A549 (cell line): ENCODE results near the gene ADGRL3. TPM values are rescaled to one million over a fixed set of nuclear protein-coding genes. Genes with fewer than 3 reads are reported as not detected.

ENCODE experiments used
- ATAC-seq, 2 experiments: fragments of 200-7000 bp in 1 of 2; fragments of >200 bp in 1 of 2; cut with Nextera tagmentation in 1 of 2; cut with Tn5 transposase in 1 of 2; 3 replicates each; pipeline versions ENCODE4 v1.8.0 to v1.9.1; 2018 to 2020; ENCODE audit warnings: mild to moderate bottlenecking in 1 of 2, moderate library complexity in 1 of 2
- CTCF ChIA-PET: fragments of 300-600 bp; sonication (Branson Sonifier 250); formaldehyde crosslinking; extraction: SDS; loops from one replicate; lab custom pipeline; 2021; ENCODE audit warnings: antibody characterized with exemption, inconsistent platforms; lab: Yijun Ruan, JAX
- POLR2A ChIA-PET: fragments of 350-600 bp; formaldehyde crosslinking; extraction: SDS; loops from one replicate; lab custom pipeline; 2021; ENCODE audit warnings: antibody characterized with exemption, inconsistent platforms; lab: Yijun Ruan, JAX
- DNase-seq, 2 experiments: peaks; one replicate each; pipeline versions ENCODE4 v3.0.0 to v3.0.0-alpha.2; 2011 to 2016; ENCODE audit warnings: low read depth in 1 of 2, low spot score in 1 of 2
- FAIRE-seq: peaks from 2 replicates; lab custom pipeline; 2011; peaks lifted over from hg19 to GRCh38; lab: Jason Lieb, UNC
- H3K27ac ChIP-seq, 2 experiments: fragments of >200 bp; sonication (Bioruptor Twin); formaldehyde crosslinking; 3 replicates each; pipeline ENCODE4 v1.5.1; 2016 to 2017
- H3K4me1 ChIP-seq: fragments of >200 bp; sonication (Bioruptor Twin); formaldehyde crosslinking; 3 replicates; pipeline ENCODE4 v1.6.1; 2016
- H3K4me2 ChIP-seq: fragments of >200 bp; sonication (Bioruptor Twin); formaldehyde crosslinking; 3 replicates; pipeline ENCODE4 v1.6.1; 2016
- H3K4me3 ChIP-seq: fragments of >200 bp; sonication (Bioruptor Twin); formaldehyde crosslinking; 3 replicates; pipeline ENCODE4 v1.5.1; 2016
- H3K9me3 ChIP-seq: fragments of >200 bp; sonication (Bioruptor Twin); formaldehyde crosslinking; 3 replicates; pipeline ENCODE4 v1.6.1; 2016
- CBX2 ChIP-seq: fragments of 200-600 bp; sonication (generic); IDR thresholded peaks from 2 replicates; pipeline ENCODE4 v1.6.1; 2016; ENCODE audit warnings: low read depth, mild to moderate bottlenecking, borderline replicate concordance
- ELK1 ChIP-seq: fragments of 150-350 bp; IDR thresholded peaks from 2 replicates; pipeline ENCODE4 v1.6.1; 2014; ENCODE audit warnings: low read depth, mild to moderate bottlenecking, low read length
- ESRRA ChIP-seq: fragments of 150-350 bp; IDR thresholded peaks from 2 replicates; pipeline ENCODE4 v1.6.1; 2014; ENCODE audit warnings: mild to moderate bottlenecking, low read length, borderline replicate concordance
- FOSB ChIP-seq: fragments of 250-450 bp; sonication (Bioruptor Pico); IDR thresholded peaks from 2 replicates; pipeline ENCODE4 v1.5.0; 2020; ENCODE audit warnings: mild to moderate bottlenecking, moderate library complexity
- FOSL2 ChIP-seq, 2 experiments: fragments of 450-650 bp in 1 of 2; fragments of >200 bp in 1 of 2; sonication (Bioruptor Twin) in 1 of 2; formaldehyde crosslinking; IDR thresholded peaks; 2 replicates each; pipeline versions ENCODE4 v1.5.0 to v1.6.1; 2016 to 2020; ENCODE audit warnings: mild to moderate bottlenecking in 1 of 2, moderate library complexity in 1 of 2
- GATA3 ChIP-seq: IDR thresholded peaks from 2 replicates; pipeline ENCODE4 v1.6.1; 2012; ENCODE audit warnings: borderline replicate concordance
- HDAC2 ChIP-seq: fragments of 200-600 bp; sonication (generic); IDR thresholded peaks from 2 replicates; pipeline ENCODE4 v1.6.1; 2016
- HES2 ChIP-seq: fragments of >200 bp; sonication (Bioruptor Twin); formaldehyde crosslinking; IDR thresholded peaks from 2 replicates; pipeline ENCODE4 v1.6.1; 2016
- HOXA7 ChIP-seq: fragments of 250-450 bp; sonication (Bioruptor Pico); IDR thresholded peaks from 2 replicates; pipeline ENCODE4 v1.5.0; 2020; ENCODE audit warnings: mild to moderate bottlenecking, moderate library complexity
- HOXB13 ChIP-seq: fragments of 250-450 bp; sonication (Bioruptor Pico); IDR thresholded peaks from 2 replicates; pipeline ENCODE4 v1.5.0; 2020; ENCODE audit warnings: low read depth, mild to moderate bottlenecking, moderate library complexity
- JUNB ChIP-seq: fragments of >200 bp; sonication (Bioruptor Twin); formaldehyde crosslinking; IDR thresholded peaks from 2 replicates; pipeline ENCODE4 v1.6.1; 2016
- KDM1A ChIP-seq: fragments of 200-600 bp; sonication (generic); IDR thresholded peaks from 2 replicates; pipeline ENCODE4 v1.6.1; 2016; ENCODE audit warnings: low read depth, mild to moderate bottlenecking
- KDM5A ChIP-seq: fragments of 200-600 bp; sonication (generic); IDR thresholded peaks from 2 replicates; pipeline ENCODE4 v1.6.1; 2016; ENCODE audit warnings: antibody characterized with exemption, mild to moderate bottlenecking
- MAFK ChIP-seq: fragments of 450-650 bp; IDR thresholded peaks from 2 replicates; pipeline ENCODE4 v1.6.1; 2014; ENCODE audit not compliant: partially characterized antibody
- MYC ChIP-seq: IDR thresholded peaks from 2 replicates; pipeline ENCODE4 v1.6.1; 2012; ENCODE audit warnings: mild to moderate bottlenecking, inconsistent platforms, low read length, improper control_type of control experiment, borderline replicate concordance
- NFE2L2 ChIP-seq: fragments of 150-350 bp; conservative IDR thresholded peaks from 2 replicates; pipeline ENCODE4 v1.6.1; 2014; ENCODE audit warnings: low read length
- NPAS2 ChIP-seq: fragments of 250-450 bp; sonication (Bioruptor Pico); IDR thresholded peaks from 2 replicates; pipeline ENCODE4 v1.8.0; 2022; ENCODE audit warnings: mild to moderate bottlenecking, moderate library complexity, borderline replicate concordance
- PHF8 ChIP-seq: fragments of 200-600 bp; sonication (generic); IDR thresholded peaks from 2 replicates; pipeline ENCODE4 v1.6.1; 2016; ENCODE audit warnings: low read depth, mild to moderate bottlenecking, antibody characterized with exemption, moderate library complexity, borderline replicate concordance
- POLR2A ChIP-seq: IDR thresholded peaks from 2 replicates; pipeline ENCODE4 v1.6.1; 2012; ENCODE audit warnings: mild to moderate bottlenecking, low read length
- RARB ChIP-seq: fragments of 250-450 bp; sonication (Bioruptor Pico); IDR thresholded peaks from 2 replicates; pipeline ENCODE4 v1.8.0; 2021; ENCODE audit warnings: mild to moderate bottlenecking, moderate library complexity
- SREBF2 ChIP-seq: fragments of 450-650 bp; IDR thresholded peaks from 2 replicates; pipeline ENCODE4 v1.6.1; 2014; ENCODE audit warnings: mild to moderate bottlenecking, moderate library complexity
- TP53 ChIP-seq: fragments of 250-450 bp; sonication (Bioruptor Pico); IDR thresholded peaks from 2 replicates; pipeline ENCODE4 v1.5.0; 2021; ENCODE audit warnings: mild to moderate bottlenecking, moderate library complexity
- ZC3H11A ChIP-seq: fragments of 450-650 bp; IDR thresholded peaks from 2 replicates; pipeline ENCODE4 v1.6.1; 2014; ENCODE audit warnings: antibody characterized with exemption, mild to moderate bottlenecking
- ZFP36 ChIP-seq: fragments of 450-650 bp; IDR thresholded peaks from 2 replicates; pipeline ENCODE4 v1.6.1; 2014; ENCODE audit warnings: borderline replicate concordance; ENCODE audit not compliant: partially characterized antibody
- ZNF302 ChIP-seq: fragments of 250-450 bp; sonication (Bioruptor Pico); IDR thresholded peaks from 2 replicates; pipeline ENCODE4 v1.9.0; 2021; ENCODE audit warnings: inconsistent platforms, mild to moderate bottlenecking, moderate library complexity
- WGBS: methylation state at CpG from one replicate; pipeline ENCODE4 v1.1.6; 2017; ENCODE audit errors: missing lambda C conversion rate; 5-methylcytosine and 5-hydroxymethylcytosine counted together
- polyA plus RNA-seq, 4 experiments: library from polyadenylated mRNA; depleted of rRNA in 3 of 4; stranded (reverse); fragments of >200 nt; fragmentation: RNase III in 1 of 4; extraction: RNeasy Plus Mini Kit Qiagen cat#74134 plus additional on column Dnase treatment in 1 of 4; gene quantifications; 2 replicates in 3 of 4; 3 replicates in 1 of 4; pipeline ENCODE4 v1.2.3, GENCODE V29; 2011 to 2017
- TF ChIP-seq, protein P1 (sequence below): fragments of 250-450 bp; sonication (Bioruptor Pico); IDR thresholded peaks from 2 replicates; pipeline ENCODE4 v1.5.0; 2021; ENCODE audit warnings: mild to moderate bottlenecking, moderate library complexity, borderline replicate concordance

ADGRL3 gene
- polyA plus RNA-seq, 2 of the 4 experiments (the other 2 are of a cell fraction): 0.05 to 0.12 TPM

- DNase-seq (peak in 1 of 2 experiments; percentile 1), FAIRE-seq (no peak), ATAC-seq (no peak)
- no peaks in the 10 kb centered on the region for H3K9me3 ChIP-seq
- WGBS: 18% methylated on average over 1 of the region's 1 CpG
- no peak overlapping the region for H3K27ac ChIP-seq
- no peaks in the 10 kb centered on the region for H3K4me1 ChIP-seq
- TF ChIP-seq GATA3 (no peak), NFE2L2 (no peak), FOSB (no peak), FOSL2 (IDR thresholded peaks at IDR 0.05) (no peak), FOSL2 (CRISPR knock-in tag; IDR thresholded peaks at IDR 0.05) (no peak), HOXB13 (no peak), MAFK (no peak), ELK1 (no peak)
- ChIA-PET CTCF (no interaction called here), POLR2A (no interaction called here)
- no peak overlapping the region for H3K4me3 ChIP-seq
- no peak overlapping the region for H3K4me2 ChIP-seq
Observed at GRCh38 chr4:61583696-61584095, 383.6 kb downstream of the ADGRL3 start.

- DNase-seq (no peak), FAIRE-seq (no peak), ATAC-seq (no peak)
- Histone ChIP-seq H3K4me3 (no peak overlapping the region), H3K9me3 (no peaks in the 10 kb centered on the region), H3K4me1 (no peaks in the 10 kb centered on the region), H3K4me2 (no peak overlapping the region), H3K27ac (no peak overlapping the region)
- WGBS: 26% methylated on average over 5 of the region's 5 CpGs
- TF ChIP-seq KDM1A (no peak), ZC3H11A (no peak), PHF8 (no peak)
- CTCF ChIA-PET: no interaction called here
- POLR2A ChIA-PET: no interaction called here
Observed at GRCh38 chr4:61588621-61589402, 388.7 kb downstream of the ADGRL3 start.

DNA sequence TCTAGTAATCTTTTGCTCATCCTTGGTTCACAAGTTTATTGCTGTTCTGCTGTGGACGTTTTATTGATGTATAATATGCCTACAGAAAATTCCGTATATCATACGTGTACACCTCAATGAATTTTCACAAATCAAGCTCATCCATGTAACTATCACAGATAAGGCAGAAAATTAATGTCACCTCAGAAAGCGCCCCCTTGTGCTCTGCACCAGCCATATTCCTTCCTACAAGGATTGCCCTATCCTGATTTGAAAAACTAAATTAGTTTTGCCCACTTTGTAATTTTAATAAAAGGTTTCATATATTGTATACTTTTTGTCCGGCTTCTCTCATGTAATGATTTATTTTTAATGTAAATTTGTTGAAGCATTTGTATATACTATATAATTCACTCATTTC is 390.8 kb downstream of the ADGRL3 start:
- 37% methylated on average over 5 of the region's 5 CpGs for WGBS
- TF ChIP-seq NPAS2: no peak
- no peak for TF ChIP-seq ESRRA
- no peak for TF ChIP-seq KDM5A
- TF ChIP-seq CBX2: no peak
- no peak for TF ChIP-seq POLR2A
- TF ChIP-seq PHF8: no peak
- no peak for TF ChIP-seq HOXA7 (CRISPR knock-in tag)
- no peak for TF ChIP-seq HES2
- no peak for TF ChIP-seq FOSB
- TF ChIP-seq NFE2L2: no peak
- FAIRE-seq (no peak), ATAC-seq (no peak), DNase-seq (no peak)
- Histone ChIP-seq H3K4me2 (no peak overlapping the region), H3K4me3 (no peak overlapping the region), H3K27ac (no peak overlapping the region), H3K9me3 (no peaks in the 10 kb centered on the region), H3K4me1 (no peaks in the 10 kb centered on the region)
- CTCF ChIA-PET: no interaction called here
- POLR2A ChIA-PET: no interaction called here

GRCh38 chr4:61596606-61597340 is 396.6 kb downstream of the ADGRL3 start:
- Histone ChIP-seq H3K27ac (no peak overlapping the region), H3K4me2 (no peak overlapping the region), H3K4me3 (no peak overlapping the region), H3K9me3 (no peaks in the 10 kb centered on the region), H3K4me1 (no peaks in the 10 kb centered on the region)
- ChIA-PET POLR2A (no interaction called here), CTCF (no interaction called here)
- ATAC-seq (no peak), FAIRE-seq (no peak), DNase-seq (no peak)
- WGBS: 40% methylated on average over 5 of the region's 5 CpGs
- no peak for TF ChIP-seq PHF8
- no peak for TF ChIP-seq HDAC2
- no peak for TF ChIP-seq ZNF302 (CRISPR knock-in tag)
- no peak for TF ChIP-seq MYC
- TF ChIP-seq KDM1A: no peak
- no peak for TF ChIP-seq HOXA7 (CRISPR knock-in tag)
- no peak for TF ChIP-seq ZFP36
- TF ChIP-seq SREBF2: no peak
- no peak for TF ChIP-seq RARB (CRISPR knock-in tag)
- TF ChIP-seq JUNB: no peak
- TF ChIP-seq KDM5A: no peak
- TF ChIP-seq HES2: no peak
- no peak for TF ChIP-seq HOXB13
- no peak for TF ChIP-seq TP53 (CRISPR knock-in tag)
- TF ChIP-seq, protein P1, sequence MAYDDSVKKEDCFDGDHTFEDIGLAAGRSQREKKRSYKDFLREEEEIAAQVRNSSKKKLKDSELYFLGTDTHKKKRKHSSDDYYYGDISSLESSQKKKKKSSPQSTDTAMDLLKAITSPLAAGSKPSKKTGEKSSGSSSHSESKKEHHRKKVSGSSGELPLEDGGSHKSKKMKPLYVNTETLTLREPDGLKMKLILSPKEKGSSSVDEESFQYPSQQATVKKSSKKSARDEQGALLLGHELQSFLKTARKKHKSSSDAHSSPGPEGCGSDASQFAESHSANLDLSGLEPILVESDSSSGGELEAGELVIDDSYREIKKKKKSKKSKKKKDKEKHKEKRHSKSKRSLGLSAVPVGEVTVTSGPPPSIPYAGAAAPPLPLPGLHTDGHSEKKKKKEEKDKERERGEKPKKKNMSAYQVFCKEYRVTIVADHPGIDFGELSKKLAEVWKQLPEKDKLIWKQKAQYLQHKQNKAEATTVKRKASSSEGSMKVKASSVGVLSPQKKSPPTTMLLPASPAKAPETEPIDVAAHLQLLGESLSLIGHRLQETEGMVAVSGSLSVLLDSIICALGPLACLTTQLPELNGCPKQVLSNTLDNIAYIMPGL: no peak
